ENCODE measurements around the gene CFAP65. TPM values are rescaled to one million over a fixed set of nuclear protein-coding genes. Genes with fewer than 3 reads are reported as not detected.

The CFAP65 gene
- total RNA-seq, 1 experiment from 2014 or later: not detected

DNA sequence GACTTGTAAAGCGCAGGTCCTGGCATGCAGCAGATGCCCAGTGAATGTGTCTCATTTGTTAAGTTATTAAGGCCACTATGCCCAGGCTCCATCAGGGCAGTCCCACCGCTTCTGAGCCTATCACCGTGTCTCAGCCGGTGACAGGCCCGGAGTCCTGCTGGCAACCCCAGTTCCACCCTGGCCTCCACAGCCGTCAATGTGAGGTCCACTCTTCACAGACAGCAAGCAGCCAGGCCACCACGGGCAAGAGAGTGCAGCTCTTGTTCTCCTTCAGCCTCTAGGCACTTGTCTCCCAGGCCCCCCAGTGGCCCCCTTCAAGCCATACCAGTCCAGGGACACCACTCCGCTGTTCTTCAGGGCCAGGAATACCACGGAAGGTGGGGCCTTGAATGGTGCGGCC is 22.6 kb downstream of the CFAP65 start:
- in situ Hi-C loops (cut with HindIII; ENCODE audit: low sequenced_read_pairs): no loop called here
- no peak for DNase-seq (ENCODE audit: low spot score)

DNA sequence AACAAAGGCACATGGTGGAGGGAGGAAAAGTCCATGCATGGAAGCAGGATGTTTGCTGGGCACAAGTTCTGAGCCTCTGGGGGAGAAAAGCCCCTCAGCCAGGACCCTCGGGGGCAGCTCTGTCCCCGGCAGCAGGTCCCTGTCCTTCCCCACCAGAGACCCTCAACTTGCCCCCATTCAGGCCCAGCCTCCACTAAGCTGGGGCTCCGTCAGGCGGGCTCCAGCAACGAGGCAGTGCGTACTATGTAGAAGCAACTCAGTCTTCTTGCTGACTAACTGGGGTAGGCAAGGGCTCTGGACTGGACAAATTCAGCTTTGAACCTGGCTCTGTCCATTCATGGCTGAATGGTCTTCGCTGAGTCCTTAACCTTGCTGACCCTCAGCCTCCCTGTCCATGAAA is 23.0 kb downstream of the CFAP65 start:
- no peak for DNase-seq (ENCODE audit: low spot score)
- in situ Hi-C loops (cut with HindIII; ENCODE audit: low sequenced_read_pairs): no loop called here

DNA sequence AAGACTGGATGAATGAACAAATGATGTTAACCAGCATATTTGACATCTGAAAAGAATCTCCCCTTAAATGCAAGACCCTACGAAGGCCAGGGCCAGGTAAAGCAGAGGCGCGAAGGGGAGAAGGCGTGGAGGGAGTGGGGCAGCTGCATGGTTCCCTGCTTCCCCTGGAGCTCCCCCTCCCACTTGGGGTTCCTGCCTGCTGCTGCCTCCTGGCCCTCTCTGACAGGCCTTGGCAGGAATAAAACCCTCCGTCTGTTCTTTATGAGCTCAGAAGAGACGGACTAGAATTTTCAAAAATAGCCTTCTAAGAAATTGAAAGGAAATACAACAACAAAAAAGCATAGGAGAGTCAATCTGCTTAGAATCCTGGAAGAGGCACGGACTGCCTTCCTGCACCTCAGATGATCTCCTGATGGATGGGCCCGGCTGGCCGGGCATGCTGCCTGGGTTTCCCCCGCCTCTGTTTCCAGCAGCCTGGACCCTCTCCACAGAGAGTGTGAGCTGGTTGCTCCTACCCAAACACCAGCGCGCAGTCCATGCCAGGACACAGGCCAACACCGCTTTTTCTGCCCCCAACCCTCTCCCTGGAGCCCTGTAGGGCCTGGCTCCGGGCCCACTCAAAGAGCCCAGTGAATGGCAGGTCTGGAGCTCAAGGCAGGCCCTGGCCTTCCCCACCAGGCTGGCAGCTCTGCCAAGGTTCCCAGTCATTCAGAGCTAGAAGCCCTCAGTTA is 23.9 kb downstream of the CFAP65 start:
- DNase-seq (ENCODE audit: low spot score): peak; percentile 43
- in situ Hi-C loops (cut with HindIII; ENCODE audit: low sequenced_read_pairs): no loop called here

DNA sequence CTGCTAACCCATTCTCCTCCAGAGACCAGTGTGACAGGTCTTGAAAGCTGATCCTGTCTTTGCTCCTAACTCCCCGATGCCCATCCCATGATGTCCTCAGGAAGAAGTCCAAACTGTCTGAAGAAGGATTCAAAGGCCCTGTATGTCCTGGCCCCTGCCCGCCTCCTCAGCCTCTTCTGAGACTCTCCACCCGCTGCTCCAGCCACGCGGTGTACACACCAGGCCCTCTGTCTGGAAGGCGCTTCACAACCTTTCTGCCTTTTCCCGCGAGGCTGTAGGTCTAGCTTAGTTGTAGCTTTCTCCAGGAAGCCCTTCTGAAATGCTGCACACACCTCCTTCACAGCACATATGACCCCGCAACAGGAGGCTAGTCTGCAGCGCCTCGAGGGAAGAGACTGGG is 24.6 kb downstream of the CFAP65 start:
- in situ Hi-C loops (cut with HindIII; ENCODE audit: low sequenced_read_pairs): no loop called here

DNA sequence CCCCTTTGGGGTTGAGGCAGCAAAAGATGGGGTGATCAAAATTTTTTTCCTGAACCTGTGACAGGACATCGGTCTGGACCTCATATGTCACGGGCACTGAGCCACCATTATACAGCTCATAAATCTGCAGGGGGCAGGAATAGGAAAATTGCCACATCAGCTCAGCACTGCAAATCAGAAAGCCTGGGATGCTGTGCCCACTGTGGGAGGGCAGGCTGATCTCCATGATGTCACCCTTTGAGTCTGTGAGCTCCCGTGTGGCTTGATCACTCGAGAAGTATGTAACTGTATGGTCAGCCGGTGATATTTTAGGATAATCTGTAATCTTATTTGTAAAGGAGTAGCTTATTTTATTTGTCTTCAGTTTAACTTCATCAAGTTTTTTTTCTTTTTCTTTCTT is 30.4 kb downstream of the CFAP65 start:
- in situ Hi-C loops (cut with HindIII; ENCODE audit: low sequenced_read_pairs): no loop called here
- DNase-seq (ENCODE audit: low spot score): no peak

More for the DNA sequence above, 24.6 kb downstream of the CFAP65 start:
- DNase-seq (ENCODE audit: low spot score): no peak

DNA sequence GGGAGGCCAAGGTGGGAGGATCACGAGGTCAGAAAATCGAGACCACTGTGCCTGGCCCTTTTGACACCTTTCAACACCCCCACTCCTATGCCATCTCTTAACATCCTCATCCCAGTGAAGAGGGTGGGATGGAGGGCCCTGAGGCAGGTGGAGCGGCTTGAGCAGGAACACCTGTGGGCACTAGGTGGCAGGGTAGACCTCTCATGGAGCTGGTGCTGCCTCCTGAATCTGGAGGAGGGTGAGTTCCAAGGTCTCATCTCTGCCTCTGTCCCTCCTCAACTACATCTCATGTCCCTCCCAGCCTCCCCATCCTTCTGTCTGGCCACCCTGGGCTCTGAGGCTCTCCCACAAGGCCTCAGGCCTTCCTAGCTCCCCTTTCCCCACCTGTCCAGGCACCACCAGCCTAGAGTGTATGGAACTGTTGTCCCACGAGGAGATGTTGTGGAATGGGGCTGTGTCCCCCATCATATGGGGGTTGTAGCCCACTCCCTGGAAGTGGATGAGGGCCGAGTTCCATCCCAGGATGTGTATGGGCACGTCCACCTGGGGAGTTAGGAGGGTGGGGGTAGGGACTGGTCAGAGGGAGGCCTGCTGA is 31.1 kb downstream of the CFAP65 start:
- in situ Hi-C loops (cut with HindIII; ENCODE audit: low sequenced_read_pairs): no loop called here
- peak; percentile 19 for DNase-seq (ENCODE audit: low spot score)

DNA sequence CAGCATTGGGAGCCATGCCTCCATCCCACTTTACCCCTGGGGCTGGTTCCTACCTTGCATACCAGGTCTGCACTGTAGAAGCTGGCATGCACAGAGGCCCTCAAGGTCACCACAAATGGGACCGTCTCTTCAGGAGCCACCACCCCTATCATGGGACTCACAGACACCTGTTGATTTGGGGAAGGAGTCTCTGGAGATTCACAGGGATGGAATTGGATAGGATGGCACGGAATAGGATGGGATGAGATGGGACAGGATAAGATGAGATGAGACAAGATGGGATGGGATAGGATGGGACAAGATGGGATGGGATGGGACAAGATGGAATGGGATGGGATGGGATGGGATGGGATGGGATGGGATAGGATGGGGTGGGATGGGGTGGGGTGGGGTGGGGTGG is 32.0 kb downstream of the CFAP65 start:
- in situ Hi-C loops (cut with HindIII; ENCODE audit: low sequenced_read_pairs): no loop called here
- DNase-seq (ENCODE audit: low spot score): no peak

DNA sequence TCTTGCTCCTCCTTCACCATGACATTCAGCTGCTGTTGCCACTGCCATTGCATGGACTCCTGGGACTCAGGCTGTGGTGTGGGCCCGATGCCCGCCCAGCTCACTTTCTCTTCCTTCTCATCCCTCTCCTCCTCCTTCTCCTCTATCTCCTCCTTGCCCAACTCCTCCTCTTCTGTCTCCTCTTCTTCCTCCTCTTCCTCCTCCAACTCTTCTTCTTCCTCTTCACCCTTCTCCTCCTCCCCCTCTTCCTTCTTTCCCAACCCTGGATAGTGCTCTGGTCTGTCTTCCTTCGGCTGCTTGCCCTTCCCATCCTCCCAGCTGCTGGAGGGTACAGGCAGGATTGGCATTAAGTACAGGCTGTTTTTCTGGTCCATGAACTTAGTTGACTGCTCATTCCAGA is 37.3 kb downstream of the CFAP65 start:
- no peak for DNase-seq (ENCODE audit: low spot score)
- in situ Hi-C loops (cut with HindIII; ENCODE audit: low sequenced_read_pairs): no loop called here

DNA sequence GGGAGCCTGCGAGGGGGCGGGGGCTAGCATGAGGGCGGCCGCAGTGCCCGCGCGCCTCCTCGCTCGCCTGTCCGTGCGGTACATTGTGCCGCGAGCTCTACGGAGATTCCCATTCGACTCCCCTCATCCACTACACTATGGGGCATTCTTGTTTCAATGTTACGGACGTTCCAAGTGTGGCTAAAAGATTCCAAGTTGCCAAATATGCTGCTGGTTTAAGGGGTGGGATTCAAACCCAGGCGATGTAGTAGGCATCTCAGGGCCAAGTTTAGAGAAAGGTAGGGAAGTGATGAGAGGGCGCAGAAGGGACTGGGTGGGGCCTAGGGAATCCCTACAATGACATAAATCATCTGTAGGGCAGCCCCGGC is 38.1 kb downstream of the CFAP65 start:
- in situ Hi-C loops (cut with HindIII; ENCODE audit: low sequenced_read_pairs): no loop called here
- DNase-seq (ENCODE audit: low spot score): no peak

DNA sequence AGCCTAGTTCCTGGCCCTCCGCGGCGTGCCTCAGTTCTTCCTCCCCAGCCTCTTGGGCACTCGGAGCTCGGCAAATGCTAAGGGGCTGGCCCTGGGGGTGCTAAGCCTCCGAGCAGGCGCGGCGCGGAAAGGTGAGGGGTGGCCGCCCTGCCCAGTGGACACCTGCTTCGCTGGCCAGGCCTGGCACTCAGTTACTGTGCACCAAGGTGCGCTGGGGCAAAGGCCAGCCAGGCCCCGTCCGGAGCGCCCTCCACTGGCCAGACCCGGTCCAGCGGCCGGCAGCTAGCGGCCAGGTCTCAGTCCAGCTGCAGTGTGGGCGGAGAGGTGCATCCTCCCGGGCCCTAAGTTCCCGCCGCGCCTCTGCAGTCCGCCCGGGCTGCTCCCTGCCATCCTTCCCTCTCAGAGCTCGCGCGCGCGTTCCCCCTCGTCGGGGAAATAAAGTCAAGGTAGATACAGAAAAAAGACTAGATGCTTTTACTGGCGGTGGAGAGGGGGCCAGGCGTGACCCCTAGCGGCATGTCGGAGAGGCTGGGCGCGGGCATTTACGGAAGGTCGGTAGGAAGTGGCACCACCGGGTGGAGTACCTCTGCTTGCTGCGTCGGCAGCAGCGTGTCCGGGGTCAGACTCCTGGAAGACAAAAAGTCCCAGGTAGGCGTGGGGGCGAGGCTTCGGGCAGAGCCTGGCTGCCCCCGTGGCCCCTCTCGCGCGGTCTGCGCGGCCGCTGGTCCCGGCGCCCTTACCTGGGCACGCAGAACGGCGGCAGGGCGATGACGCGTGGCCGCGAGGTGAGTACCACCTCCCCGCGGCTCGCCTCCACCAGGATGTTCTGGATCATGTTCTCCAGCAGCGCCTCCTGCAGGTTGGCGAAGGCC is 38.7 kb downstream of the CFAP65 start:
- in situ Hi-C loops (cut with HindIII; ENCODE audit: low sequenced_read_pairs): no loop called here

DNA sequence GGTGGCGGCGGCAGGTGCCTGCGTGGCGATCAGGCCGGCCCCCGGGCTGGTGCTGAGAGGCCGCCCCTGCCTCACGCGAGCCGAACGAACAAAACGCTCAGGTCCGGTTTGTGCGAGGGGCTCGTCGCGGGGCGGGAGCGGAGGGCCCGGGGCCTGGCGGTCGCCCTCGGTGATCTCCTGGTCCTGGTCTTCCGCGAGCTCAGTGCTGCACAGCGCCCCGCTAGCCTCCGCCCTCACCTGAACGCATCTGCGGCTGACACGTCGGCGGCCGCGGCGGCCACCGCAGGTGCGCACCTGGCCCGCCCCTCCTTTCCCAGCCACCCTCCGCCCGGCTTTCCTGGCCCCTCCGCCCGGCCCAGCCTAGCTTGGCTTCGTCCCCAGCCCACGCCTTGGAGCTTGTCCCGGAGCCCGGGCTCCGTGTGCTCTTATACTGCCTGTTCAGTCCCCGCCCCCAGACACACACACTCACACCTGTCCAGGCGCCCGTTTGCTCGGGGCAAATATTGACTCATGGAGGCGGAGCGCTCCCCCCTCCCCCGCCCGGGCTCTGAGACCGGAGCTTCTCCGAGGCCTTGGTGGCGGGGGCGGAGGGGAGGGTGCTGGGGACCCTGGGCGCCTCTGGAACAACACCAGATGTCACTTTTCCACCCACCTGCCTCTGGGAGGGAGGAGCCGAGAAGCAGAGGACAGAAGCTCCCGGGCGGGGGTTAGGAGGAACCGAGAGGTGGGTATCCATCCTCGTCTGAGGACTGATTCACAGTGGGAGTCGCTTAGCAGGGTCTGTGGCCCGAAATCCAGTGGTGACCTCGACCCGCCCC is 39.5 kb downstream of the CFAP65 start:
- DNase-seq (ENCODE audit: low spot score): no peak
- in situ Hi-C loops (cut with HindIII; ENCODE audit: low sequenced_read_pairs): no loop called here

More for the DNA sequence above, 38.7 kb downstream of the CFAP65 start:
- DNase-seq (ENCODE audit: low spot score): peak; percentile 29

DNA sequence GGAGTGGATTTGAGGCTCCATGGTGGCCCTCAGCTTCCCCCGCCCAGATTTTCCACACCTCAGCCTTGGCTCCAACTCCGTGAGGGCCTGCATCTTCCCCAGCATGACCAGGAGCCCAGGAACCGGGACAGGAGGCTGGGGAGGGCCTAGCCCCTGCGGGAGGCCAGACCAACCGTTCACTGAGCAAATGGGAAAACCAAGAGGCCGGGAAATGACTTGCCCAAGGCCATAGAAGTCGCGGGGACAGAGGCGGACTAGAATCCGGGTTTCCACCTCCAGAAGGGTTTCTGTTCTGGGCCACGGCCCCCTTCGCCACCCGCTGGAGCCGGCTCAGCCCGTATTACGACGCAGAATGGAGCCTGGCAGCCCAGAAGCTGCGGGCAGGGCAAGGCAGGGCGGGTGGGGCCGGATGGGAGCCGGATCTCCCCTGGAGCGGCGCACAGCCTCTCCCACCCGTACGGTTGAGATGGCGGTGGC is 40.2 kb downstream of the CFAP65 start:
- no peak for DNase-seq (ENCODE audit: low spot score)
- in situ Hi-C loops (cut with HindIII; ENCODE audit: low sequenced_read_pairs): no loop called here

DNA sequence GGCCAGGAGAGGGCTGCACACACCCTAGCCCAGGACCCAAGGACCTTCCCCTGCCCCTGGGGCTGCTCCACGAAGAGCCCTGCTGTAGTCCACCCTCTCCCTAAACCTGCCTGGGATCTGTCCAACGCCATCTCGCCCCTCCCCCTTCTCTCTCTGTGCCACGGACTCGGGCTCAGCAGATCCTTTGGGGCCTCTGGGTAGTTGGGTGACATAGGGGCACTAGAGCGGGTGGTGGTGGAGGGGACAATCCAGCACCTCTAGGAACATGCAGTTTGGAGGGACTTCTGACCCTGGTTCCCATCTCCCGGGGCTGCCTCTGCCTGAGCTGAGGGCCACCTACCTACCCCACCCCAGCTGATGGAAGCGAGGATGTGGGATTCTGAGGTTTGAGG is 40.8 kb downstream of the CFAP65 start:
- in situ Hi-C loops (cut with HindIII; ENCODE audit: low sequenced_read_pairs): no loop called here
- DNase-seq (ENCODE audit: low spot score): no peak

DNA sequence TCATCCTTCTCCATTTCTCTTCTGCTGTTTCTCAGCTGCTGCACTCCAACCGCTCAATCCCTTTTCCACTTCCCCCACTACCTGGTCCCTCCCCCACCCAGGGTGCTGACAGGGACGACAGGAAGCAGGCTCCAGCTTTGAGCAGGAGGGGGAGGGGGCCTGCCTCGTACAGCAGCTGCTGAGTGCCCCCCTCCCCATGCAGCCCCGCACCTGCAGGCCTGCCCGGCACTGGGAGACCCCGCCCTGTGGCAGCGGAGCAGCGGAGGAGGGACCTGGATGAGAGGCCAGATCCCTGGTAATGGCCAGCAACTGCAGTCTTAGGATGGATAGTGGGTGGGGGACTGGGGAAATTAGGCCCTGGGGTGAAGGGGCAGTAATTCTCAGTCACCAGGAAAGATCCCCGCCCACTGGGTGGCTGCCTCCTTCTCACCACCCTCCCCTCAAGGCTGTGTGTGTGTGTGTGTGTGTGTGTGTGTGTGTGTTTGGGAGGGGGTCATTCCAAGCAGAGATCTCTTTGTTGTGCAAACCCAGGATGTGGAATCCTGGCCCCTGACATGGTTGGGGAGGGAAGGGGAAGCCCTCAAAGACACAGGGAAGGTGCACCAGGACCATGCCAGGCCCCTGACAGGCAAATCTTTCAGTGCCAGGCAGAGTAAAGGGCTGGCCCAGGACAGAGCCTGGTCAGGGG is 41.3 kb downstream of the CFAP65 start:
- DNase-seq (ENCODE audit: low spot score): no peak
- in situ Hi-C loops (cut with HindIII; ENCODE audit: low sequenced_read_pairs): no loop called here

DNA sequence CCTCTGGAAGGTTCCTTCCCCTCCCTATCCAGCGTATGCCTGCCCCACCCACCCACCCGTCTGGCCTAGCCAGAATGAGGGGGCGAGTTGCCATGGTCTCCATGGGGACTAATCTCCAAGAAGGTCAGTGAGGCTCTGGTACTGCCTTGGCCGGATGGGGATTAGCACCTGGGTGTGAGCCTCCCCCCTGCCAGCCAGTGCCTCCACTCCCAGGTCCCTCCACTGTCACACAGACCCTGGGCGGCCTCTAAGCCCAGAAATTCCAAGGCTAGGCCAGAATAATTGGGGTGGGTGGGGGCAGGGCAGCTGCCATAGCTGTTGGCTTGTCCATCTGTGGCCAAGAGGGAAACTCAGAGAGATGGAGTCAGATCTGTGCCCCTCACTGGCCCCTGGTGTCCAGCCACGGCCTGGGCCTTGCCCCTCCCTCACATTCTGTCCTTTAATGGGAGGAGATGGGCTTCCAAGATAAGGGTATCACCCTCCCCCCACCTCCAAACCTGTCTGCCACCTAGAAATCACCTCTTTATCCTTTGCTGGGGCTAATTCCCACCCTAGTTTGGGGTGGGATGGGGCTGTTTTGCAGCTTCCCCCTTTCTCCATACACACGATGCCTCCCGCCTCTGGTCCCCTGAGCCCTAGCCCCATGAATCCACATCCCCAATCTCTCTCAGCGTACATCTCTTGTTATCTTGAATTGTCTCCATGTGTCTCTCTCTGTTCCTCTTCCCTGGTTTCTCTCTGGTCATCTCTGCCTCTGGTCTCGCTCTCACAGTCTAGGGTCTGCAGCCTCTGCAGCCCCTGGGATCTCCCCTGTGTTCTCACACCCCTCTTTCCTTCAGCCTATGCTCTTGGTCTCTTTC is 42.1 kb downstream of the CFAP65 start:
- in situ Hi-C loops (cut with HindIII; ENCODE audit: low sequenced_read_pairs): no loop called here
- DNase-seq (ENCODE audit: low spot score): no peak

DNA sequence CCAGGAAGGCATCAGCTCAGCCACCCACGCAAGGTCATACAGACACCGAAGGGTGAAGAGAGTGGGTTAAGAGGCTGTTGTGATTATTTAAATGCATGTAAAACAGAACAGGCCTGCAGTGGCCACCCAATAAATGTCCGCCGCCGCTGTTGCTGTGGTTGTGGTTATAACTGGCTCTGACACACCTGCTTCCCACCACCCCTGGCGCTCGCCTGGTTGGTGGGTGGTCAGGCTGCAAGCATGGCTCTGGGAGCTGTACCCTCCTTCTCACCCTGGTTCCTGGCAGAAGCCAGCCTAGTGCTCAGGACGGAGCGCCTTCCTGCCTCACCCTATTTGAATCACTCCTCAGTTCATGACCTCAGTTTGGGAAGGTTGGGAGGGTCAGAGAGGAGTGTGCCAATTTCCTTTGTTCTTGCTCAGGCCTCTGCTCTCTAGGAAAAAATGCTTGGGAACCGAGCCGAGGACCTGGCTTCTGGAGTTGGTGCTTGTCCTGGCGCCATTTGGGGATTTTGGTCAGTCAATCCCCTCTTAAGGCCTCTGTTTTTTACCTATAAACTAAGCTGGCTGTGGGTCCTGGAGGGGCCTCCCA is 42.8 kb downstream of the CFAP65 start:
- in situ Hi-C loops (cut with HindIII; ENCODE audit: low sequenced_read_pairs): no loop called here

DNA sequence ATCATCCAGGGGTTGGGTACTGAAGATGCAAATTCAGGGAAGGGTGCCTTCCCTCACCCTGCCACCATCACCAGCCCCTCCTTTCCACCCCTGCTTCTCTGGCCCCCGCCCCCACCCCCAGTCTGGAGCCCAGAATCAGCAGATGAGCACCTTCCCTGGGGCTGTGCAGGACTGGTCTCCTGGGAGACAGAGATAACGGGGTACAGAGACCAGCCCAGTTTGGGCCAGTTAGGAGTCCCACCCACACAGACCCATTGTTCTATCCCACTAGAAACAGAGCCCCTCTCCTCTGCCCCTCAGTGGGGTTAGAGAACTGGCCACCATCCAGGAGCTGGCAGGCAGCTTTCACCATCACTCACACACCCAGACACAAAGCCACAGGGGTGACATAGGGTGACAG is 43.6 kb downstream of the CFAP65 start:
- no peak for DNase-seq (ENCODE audit: low spot score)
- in situ Hi-C loops (cut with HindIII; ENCODE audit: low sequenced_read_pairs): no loop called here

More for the DNA sequence above, 42.8 kb downstream of the CFAP65 start:
- no peak for DNase-seq (ENCODE audit: low spot score)

DNA sequence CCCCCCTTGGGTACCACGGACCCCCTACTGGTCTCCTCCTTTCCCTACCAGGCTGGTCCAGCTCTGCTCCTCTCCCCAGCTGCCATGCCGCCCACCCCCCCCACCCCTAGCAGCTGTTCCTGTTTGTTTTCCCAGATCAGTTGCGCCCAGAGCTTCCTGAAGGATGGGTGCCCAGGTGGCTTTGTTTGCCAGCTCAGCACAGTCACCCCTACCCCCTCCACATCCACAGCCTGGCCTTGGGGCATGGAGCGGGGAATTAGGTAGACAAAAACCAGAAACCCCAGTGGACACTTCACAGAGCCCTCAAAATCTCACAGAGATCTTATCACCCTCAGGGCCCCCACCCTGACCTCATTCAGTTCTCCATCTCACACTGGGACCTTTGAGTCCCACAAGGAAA is 44.4 kb downstream of the CFAP65 start:
- in situ Hi-C loops (cut with HindIII; ENCODE audit: low sequenced_read_pairs): no loop called here
- no peak for DNase-seq (ENCODE audit: low spot score)

All from G401 (cell line).